Activated CD4-positive, alpha-beta T cell treated with anti-CD3 and anti-CD28 coated beads, Interleukin-2, amount 50 U/mL, for 1 hour (primary cell): ENCODE results near the gene MAMDC4.
A peak's percentile ranks its signal among the peaks of the same experiment; 100 is the strongest.
"Not testable (repeated sequence)": the region's sequence is repeated elsewhere in the genome, so short reads cannot be mapped to it uniquely, and the experiment has no call there.

Experiments used
- DNase-seq: peaks from one replicate; pipeline ENCODE4 v3.0.0-alpha.2; 2020

The MAMDC4 gene

GRCh38 chr9:136851941-136852663 is at the start of gene MAMDC4:
MAMDC4 (plus strand) TSS chr9:136852346; CDS start chr9:136852417, 71 bp downstream.
- no peak for DNase-seq

DNA sequence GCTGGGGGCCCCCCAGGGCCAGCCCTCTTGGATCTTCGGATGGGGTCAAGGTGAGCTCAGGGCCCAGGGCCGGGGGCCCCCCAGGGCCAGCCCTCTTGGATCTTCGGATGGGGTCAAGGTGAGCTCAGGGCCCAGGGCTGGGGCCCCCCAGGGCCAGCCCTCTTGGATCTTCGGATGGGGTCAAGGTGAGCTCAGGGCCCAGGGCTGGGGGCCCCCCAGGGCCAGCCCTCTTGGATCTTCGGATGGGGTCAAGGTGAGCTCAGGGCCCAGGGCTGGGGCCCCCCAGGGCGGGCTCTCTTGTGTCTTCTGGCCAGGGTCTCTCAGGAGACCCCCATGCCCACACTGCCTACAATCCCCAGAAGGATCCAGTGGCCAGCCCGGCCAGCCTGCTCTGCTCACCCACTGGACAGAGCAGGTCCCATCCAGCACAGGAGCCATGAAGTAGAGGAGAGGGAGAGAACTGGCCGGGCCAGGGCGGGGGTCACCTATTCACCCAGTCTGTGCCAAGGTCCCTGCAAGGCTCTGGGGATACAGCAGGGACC is 49.1 kb upstream of the MAMDC4 start:
- DNase-seq, result not testable (repeated sequence)

DNA sequence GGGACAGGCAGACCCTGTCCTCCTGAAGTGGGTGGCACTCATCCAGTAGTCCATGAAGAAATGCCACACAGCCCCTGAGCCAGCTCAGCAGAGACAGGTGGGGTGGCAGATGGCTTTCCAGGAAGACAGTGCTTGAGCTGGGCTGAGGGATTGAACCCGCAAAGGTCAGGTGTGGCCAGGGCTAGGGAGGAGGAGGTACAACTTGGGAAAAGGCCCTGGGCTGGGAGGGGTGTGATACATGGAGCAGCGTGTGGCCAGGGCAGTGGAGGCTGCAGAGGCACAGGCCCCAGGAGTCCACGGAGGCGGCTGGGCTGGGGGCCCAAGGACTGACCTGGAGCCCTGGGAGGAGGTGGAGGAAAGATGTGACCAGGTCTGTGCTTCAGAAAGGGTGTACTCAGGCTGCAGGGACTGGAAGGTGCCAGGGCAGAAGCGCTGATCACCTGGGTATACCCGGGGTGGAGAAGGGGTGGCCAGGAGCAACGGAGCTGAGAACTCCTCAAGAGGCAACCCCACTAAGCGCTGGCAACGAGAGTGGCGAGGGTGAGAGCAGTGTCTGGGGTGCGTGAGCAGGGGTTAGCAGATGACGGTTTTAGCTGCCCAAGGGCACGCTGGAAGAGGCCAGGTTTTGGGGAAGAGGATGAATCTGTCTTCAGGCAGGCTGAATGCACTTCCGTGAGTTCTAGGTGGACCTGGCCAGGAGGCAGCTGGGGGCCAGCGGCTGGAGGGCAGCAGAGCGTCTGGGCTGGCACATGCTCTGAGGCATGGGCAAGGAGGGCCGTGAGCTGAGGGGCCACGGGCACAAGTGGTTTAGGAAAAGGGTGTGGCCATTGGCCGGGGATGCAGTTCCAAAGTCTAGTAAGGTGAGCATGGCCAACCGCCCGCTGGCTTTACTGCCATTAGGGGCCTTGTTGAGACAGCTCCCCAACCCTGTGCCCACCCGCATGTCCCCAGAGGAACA is 48.3 kb upstream of the MAMDC4 start:
- no peak for DNase-seq

GRCh38 chr9:136804509-136805206 is 47.5 kb upstream of the MAMDC4 start:
- DNase-seq, result no peak

DNA sequence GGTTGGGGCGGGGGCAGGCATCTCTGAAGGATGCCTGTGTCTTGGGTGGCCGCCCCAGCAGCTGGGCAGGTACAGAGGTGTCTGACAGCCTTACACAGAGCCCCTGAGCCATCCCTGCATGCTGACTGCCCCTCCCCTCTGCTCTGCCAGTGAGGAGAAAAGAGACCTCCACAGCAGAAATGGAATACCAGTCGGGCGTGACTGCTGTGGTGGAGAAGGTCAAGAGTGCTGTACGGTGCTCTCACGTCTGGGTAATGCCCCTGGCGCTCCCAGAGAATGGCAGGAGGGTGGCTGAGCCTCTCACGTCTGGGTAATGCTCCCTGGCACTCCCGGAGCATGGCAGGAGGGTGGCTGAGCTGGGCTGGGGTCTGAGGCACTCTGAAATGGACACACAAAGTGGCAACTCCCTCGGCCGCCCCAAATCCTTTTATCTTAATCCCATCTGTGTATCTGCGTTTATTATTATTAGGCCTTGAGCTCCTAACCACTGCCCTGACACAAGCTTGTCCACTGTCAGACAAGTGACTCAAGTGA is 46.9 kb upstream of the MAMDC4 start:
- DNase-seq, result no peak

GRCh38 chr9:136806067-136806466 is 46.1 kb upstream of the MAMDC4 start:
- DNase-seq, result no peak

DNA sequence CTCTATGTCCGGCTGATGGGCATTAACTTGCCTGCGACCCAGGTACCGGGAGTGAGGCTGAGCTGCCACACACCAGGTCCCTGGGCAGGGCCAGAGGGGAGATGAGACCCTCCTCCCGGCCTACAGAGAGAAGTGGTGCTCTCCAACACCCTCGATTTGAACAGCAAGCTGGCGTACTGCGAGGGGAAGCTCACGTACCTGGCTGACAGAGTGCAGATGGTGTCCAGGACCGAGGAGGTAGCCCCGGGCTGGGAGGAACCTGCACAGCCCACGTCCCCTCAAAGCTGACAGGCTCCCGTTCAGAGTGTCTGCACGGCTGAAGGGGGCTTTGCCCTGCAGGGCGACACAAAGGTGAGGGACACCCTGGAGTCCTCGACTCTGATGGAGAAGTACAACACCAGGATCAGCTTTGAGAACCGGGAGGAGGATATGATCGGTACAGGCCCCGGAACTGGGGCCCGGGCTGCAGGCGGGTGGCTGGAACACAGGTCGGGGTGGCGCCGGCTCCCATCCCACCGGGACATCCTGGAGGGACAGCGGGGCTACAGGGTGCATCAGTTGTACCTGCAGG is 45.4 kb upstream of the MAMDC4 start:
- no peak for DNase-seq

DNA sequence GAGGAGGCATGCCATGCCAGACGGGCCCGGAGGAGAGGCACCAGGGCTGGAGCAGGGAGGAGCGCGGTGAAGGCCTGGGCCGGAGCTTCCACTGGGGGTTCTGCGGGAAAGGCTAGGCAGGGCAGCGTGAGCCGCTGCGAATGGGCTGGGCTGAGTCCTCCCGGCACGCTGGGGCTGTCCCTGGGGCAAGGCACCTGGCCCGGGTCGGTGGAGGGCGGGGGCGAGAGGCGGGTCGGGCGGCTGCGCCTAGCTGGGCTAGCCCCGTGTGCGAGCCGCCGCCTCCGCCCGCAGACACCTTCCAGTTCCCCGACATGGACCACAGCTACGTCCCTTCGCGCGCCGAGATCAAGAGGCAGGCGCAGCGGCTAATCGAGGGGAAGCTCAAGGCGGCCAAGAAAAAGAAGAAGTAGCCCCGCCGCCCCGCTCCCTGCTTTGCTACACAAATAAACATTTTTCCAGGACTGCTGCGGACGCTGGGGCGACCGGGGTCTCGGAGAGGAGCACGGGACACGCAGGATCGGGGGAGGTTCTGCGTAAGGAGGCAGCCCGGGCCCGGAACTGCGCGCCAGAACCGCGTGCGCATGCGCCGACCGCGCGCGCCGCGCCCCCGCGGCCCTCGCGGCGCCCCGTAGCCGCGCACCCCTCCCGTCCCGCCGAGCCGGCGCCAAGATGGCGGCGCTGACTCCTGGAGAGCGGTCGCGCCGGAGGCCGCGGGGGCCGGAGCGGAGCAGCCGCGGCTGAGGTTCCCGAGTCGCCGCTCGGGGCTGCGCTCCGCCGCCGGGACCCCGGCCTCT is 44.7 kb upstream of the MAMDC4 start, which contains the start of gene RABL6:
RABL6 (plus strand) TSS at position 668 of the 794 bp plus-strand sequence. CDS start 249 bp downstream, outside the sequence.
- DNase-seq, result peak; percentile 76

GRCh38 chr9:136808075-136808805 is 43.9 kb upstream of the MAMDC4 start:
- peak; percentile 49 for DNase-seq

GRCh38 chr9:136808806-136809158 is 43.4 kb upstream of the MAMDC4 start:
- no peak for DNase-seq

- no peak for DNase-seq
Observed at GRCh38 chr9:136814725-136815421, 37.3 kb upstream of the MAMDC4 start.

DNA sequence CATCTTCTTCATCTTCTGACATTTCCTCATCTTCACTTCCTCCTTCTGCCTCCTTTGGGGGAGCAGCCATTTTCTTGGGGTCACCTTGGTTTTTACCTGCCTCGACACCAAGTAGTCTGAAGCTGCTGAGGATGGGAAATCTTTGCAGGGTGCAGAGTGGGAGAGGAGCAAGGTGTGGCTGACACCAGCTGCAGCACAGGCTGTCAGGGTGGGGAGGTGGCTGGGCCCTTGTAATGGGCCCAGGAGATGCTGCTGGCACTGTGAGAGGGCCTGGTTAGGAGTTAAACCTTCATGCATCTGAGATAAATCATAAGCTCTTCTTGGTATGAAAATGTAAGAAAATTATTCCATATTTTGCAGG is 36.7 kb upstream of the MAMDC4 start:
- no peak for DNase-seq

- DNase-seq, result no peak
Observed at GRCh38 chr9:136820971-136821825, 30.9 kb upstream of the MAMDC4 start.

GRCh38 chr9:136821826-136822544 is 30.2 kb upstream of the MAMDC4 start:
- no peak for DNase-seq

DNA sequence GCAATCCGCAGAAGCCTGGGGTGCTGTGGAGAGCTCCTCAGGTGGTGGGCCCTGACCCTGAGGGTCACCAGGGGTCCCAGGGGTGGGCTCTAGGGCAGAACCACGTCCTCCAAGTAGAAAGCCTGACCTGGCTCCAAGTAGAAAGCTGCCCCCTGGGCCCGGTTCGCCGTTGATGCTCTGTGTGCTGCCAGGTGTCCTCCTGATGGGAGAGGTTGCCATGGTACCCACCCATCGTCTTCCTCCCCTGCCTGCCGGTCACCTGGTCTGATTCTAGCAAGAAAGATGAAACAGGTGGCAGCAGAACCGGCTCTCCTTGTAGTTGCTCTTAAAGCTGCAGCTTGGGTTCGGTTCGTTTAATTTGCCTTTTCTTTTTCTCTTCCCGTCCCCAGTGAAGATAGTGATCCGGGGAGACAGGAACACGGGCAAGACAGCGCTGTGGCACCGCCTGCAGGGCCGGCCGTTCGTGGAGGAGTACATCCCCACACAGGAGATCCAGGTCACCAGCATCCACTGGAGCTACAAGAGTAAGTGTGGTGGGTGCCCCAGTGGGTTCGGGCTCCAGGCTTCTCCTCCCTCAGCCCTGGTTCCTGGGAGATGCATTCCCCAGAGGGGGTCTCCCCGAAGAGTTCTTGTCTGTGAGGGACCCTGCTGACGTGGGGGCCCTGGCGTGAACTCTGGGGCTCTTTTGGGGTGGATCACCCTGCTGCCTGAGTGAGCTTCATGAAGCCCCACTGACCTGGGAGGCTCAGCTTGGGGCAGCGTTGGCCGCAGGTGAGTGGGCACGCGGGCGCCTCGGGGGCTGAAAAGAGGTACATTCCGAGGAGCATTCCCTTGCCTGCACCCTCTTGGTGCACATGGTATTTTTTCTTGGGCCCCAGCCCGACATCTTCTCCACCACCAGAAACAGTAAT is 28.8 kb upstream of the MAMDC4 start:
- DNase-seq, result no peak

DNA sequence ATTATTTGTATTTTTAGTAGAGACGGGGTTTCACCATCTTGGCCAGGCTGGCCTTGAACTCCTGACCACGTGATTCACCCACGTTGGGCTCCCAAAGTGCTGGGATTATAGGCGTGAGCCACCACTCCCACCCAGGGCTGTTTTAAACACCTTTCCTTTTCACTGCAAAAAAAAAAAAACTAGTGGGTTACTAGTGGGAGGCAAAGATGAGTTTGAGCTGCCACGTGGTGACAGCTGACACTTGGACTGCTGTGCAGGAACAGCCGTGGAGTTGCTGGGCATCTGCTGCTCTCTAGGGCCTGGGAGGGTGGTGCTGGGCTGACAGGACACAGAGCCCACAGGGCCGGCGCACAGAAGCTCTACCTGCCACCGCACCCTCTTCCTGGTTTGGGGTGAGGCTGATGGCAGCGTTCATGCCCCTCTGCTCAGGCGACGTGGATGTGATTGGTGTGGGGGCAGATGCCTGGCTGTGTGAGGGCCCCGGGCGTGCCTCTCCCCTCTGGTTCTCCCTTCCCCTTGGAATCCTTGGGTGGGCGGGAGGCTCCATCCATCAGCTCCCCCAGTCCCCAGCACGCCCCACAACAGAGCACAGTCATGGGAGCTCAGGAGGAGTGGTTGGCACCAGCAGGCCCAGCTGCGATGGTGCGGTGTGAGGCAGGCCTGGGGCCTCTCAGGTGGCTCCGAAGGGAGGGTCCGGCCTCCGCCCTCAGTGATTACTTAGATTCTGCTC is 27.5 kb upstream of the MAMDC4 start:
- DNase-seq, result no peak
